Glutamatergic neuron (in vitro differentiated cells): ENCODE results near the gene TSHR. TPM values are rescaled to one million over a fixed set of nuclear protein-coding genes. Genes with fewer than 3 reads are reported as not detected.
"Not testable (repeated sequence)": the region's sequence is repeated elsewhere in the genome, so short reads cannot be mapped to it uniquely, and the experiment has no call there.

ENCODE experiments used
- DNase-seq: peaks from one replicate; pipeline ENCODE4 v3.0.0; 2022
- H3K27ac Mint-ChIP-seq: one replicate; pipeline ENCODE4 v1.8.0; 2020; ENCODE audit warnings: mild to moderate bottlenecking, mixed read lengths, inconsistent platforms; ENCODE audit not compliant: unreplicated experiment
- H3K27me3 Mint-ChIP-seq: one replicate; pipeline ENCODE4 v1.8.0; 2020; ENCODE audit warnings: mild to moderate bottlenecking, moderate library complexity, mixed read lengths, inconsistent platforms; ENCODE audit not compliant: unreplicated experiment
- H3K36me3 Mint-ChIP-seq: one replicate; pipeline ENCODE4 v1.8.0; 2020; ENCODE audit warnings: mild to moderate bottlenecking, mixed read lengths, inconsistent platforms; ENCODE audit not compliant: unreplicated experiment
- H3K4me1 Mint-ChIP-seq: one replicate; pipeline ENCODE4 v1.8.0; 2020; ENCODE audit warnings: mild to moderate bottlenecking, low read depth, mixed read lengths, inconsistent platforms; ENCODE audit not compliant: unreplicated experiment
- H3K4me3 Mint-ChIP-seq: one replicate; pipeline ENCODE4 v1.8.0; 2020; ENCODE audit warnings: mild to moderate bottlenecking, mixed read lengths, inconsistent platforms; ENCODE audit not compliant: unreplicated experiment
- H3K9me3 Mint-ChIP-seq: one replicate; pipeline ENCODE4 v1.8.0; 2020; ENCODE audit warnings: mild to moderate bottlenecking, moderate library complexity, mixed read lengths, inconsistent platforms; ENCODE audit not compliant: unreplicated experiment
- total RNA-seq: library from RNA; stranded (reverse); fragmentation: NEBNext Ultra II Directional; extraction: Animal tissue kit (Norgen Biotek cat#: 25700); gene quantifications from one replicate; pipeline ENCODE4 v1.2.1, GENCODE V29; 2021; ENCODE audit not compliant: unreplicated experiment
- TF ChIP-seq, protein P1 (sequence below): fragments of 200-600 bp; sonication (generic); IDR thresholded peaks from one replicate; pipeline ENCODE4 v1.5.0; 2021; ENCODE audit not compliant: partially characterized antibody, unreplicated experiment

Gene TSHR
- total RNA-seq, 1 donor from 2014 or later = 0.74 TPM

DNA sequence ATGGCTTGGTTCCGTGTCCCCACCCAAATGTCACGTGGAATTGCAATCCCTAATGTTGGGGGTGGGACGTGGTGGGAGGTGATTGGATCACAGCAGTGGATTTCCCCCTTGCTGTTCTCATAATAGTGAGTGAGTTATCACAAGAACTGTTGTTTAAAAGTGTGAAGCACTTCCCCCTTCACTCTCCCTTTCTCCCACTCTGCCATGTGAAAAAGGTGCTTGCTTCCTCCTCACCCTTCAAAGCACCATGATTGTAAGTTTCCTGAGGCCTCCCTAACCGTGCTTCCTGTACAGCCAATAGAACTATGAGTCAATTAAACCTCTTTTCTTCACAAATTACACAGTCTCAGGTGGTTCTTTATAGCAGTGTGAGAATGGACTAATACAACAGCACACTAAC is 8.6 kb upstream of the TSHR start:
- no peaks in the 10 kb centered on the region for H3K27me3 Mint-ChIP-seq
- no peak overlapping the region for H3K27ac Mint-ChIP-seq
- H3K36me3 Mint-ChIP-seq = no peaks in the 10 kb centered on the region
- peaks cover 6% of the 10 kb centered on the region for H3K4me1 Mint-ChIP-seq
- H3K9me3 Mint-ChIP-seq = peaks cover 2% of the 10 kb centered on the region
- no peak for DNase-seq
- no peak overlapping the region for H3K4me3 Mint-ChIP-seq
- TF ChIP-seq, protein P1, sequence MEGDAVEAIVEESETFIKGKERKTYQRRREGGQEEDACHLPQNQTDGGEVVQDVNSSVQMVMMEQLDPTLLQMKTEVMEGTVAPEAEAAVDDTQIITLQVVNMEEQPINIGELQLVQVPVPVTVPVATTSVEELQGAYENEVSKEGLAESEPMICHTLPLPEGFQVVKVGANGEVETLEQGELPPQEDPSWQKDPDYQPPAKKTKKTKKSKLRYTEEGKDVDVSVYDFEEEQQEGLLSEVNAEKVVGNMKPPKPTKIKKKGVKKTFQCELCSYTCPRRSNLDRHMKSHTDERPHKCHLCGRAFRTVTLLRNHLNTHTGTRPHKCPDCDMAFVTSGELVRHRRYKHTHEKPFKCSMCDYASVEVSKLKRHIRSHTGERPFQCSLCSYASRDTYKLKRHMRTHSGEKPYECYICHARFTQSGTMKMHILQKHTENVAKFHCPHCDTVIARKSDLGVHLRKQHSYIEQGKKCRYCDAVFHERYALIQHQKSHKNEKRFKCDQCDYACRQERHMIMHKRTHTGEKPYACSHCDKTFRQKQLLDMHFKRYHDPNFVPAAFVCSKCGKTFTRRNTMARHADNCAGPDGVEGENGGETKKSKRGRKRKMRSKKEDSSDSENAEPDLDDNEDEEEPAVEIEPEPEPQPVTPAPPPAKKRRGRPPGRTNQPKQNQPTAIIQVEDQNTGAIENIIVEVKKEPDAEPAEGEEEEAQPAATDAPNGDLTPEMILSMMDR = no peak

DNA sequence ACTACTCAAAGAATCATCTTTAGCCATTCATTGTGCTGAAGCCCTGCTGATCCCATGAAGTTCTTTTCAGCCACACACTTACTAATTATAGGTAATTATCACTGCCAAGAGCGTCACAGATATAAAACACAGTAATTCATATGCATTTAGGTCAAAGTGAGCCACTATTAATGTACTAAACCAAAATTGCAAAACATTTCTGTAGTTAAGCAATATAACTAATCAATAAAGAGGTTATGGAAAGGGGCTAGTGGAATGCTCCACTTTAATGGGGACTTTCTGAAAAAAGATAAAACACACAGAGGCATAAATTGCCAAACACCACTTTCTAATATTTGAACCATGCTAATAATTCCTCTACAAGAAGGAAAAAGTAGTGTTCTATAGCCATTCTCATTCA is 7.1 kb upstream of the TSHR start:
- Mint-ChIP-seq H3K4me3 (no peak overlapping the region), H3K27me3 (no peaks in the 10 kb centered on the region), H3K9me3 (peaks cover 2% of the 10 kb centered on the region), H3K36me3 (no peaks in the 10 kb centered on the region), H3K27ac (no peak overlapping the region), H3K4me1 (no peaks in the 10 kb centered on the region)
- DNase-seq = no peak
- TF ChIP-seq, protein P1 = no peak

DNA sequence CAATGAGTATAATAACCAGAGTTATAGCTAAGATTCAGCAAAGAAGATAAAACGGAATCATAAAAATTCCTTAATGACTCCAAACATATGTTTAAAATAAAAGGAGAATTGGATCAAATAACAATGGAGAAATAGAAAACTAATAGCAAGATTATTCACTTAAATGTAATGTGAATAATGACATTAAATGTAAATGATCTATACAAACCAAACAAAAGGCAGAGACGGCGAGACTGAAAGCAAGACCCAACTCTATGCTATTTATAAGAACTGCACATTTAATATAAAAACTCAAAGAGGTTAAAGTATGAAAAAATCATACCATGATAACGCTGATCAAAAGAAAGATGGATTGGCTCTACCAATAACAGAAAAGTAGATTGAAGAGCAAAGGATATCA is 3.9 kb upstream of the TSHR start:
- H3K27ac Mint-ChIP-seq = no peak overlapping the region
- H3K4me1 Mint-ChIP-seq = no peaks in the 10 kb centered on the region
- H3K9me3 Mint-ChIP-seq = peaks cover 3% of the 10 kb centered on the region
- H3K4me3 Mint-ChIP-seq = no peak overlapping the region
- TF ChIP-seq, protein P1 = no peak
- H3K36me3 Mint-ChIP-seq = no peaks in the 10 kb centered on the region
- DNase-seq = no peak
- H3K27me3 Mint-ChIP-seq = no peaks in the 10 kb centered on the region

DNA sequence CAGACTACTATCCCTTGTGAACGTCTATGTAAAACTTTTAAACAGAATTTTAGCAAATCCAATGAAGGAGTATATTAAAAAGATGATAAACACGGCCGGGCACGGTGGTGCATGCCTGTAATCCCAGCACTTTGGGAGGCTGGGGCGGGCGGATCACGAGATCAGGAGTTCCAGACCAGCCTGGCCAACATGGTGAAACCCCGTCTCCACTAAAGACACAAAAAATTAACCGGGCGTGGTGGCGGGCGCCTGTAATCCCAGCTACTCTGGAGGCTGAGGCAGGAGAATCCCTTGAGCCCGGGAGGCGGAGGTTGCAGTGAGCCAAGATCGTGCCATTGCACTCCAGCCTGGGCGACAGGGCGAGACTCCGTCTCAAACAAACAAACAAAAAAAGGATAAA is 2.2 kb upstream of the TSHR start:
- DNase-seq, H3K27ac Mint-ChIP-seq, H3K36me3 Mint-ChIP-seq, H3K27me3 Mint-ChIP-seq, H3K9me3 Mint-ChIP-seq, H3K4me1 Mint-ChIP-seq, H3K4me3 Mint-ChIP-seq: not testable (repeated sequence)

DNA sequence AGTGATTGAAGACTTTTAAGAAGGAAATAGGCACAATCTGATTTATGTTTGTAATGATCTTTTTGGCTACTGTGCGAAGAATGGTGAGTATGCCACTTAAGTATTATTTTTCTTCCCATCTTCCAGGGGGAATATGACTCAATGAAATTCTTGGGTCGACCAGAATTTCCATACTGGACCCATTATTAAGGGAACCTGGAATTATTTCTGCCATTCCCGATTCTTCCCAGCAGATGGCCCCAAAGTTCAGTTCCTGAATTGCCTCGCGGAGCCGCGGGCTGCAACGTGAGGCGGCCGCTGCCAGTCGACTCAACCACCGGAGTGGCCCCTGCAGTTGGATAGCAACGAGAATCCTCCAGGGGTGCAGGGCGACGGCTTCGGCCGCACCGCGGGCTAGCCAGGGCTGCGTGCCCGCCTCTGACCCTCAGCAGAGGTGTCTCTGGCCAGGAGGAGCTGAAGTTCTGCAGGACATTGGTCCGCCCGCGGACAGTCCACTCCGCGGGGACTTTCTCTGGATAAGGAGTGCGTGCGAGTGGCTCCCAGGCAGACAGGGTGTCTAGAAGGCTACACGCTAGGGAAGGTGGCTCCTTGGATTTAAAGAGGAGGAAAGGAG is 628 bp upstream of the TSHR start:
- peak overlapping the region; percentile 53 for H3K27ac Mint-ChIP-seq
- H3K27me3 Mint-ChIP-seq = no peaks in the 10 kb centered on the region
- H3K4me3 Mint-ChIP-seq = peak overlapping the region; percentile 89
- peaks cover 3% of the 10 kb centered on the region for H3K9me3 Mint-ChIP-seq
- TF ChIP-seq, protein P1 = peak; percentile 81
- no peaks in the 10 kb centered on the region for H3K36me3 Mint-ChIP-seq
- H3K4me1 Mint-ChIP-seq = peaks cover 10% of the 10 kb centered on the region
- peak; percentile 83 for DNase-seq
